ENCODE data around the gene RBM33. TPM values are rescaled to one million over a fixed set of nuclear protein-coding genes. Genes with fewer than 3 reads are reported as not detected.

The RBM33 gene
- total and polyA plus RNA-seq, 9 of the 15 experiments (the other 6 are each of a cell fraction or from before 2014, with no cell fraction given), result 4.4 to 80.7 (median 27.3) TPM

- no peak for TF ChIP-seq MITF (IDR thresholded peaks at IDR 0.05)
Measured at GRCh38 chr7:155721056-155721455, 76.6 kb downstream of the RBM33 start (continued).

GRCh38 chr7:155722118-155722517 is 77.7 kb downstream of the RBM33 start:
- Histone ChIP-seq H3K27me3 (ENCODE audit: control insufficient read depth in 2 of 2, insufficient read depth in 2 of 2, low read length in 2 of 2) (no peaks in the 10 kb centered on the region), H2AFZ (ENCODE audit: low read depth, low read length) (no peak overlapping the region), H3K9ac (ENCODE audit: insufficient read depth in 1 of 2, low read depth in 2 of 2, low read length in 2 of 2) (no peak overlapping the region), H3K4me3 (no peak overlapping the region), H4K20me1 (replicated peaks; ENCODE audit: control insufficient read depth, insufficient read depth, low read length) (no peaks in the 10 kb centered on the region; the same call in 1 of the 2 replicates), H3K79me2 (ENCODE audit: control insufficient read depth, insufficient read depth, low read length) (peaks cover 69% of the 10 kb centered on the region), H3K9me3 (replicated peaks; ENCODE audit: control insufficient read depth, insufficient read depth, low read depth, low read length) (no peaks in the 10 kb centered on the region), H3K4me2 (ENCODE audit: insufficient read depth, low read length) (no peak overlapping the region), H3K4me1 (replicated peaks in 1 of 2; ENCODE audit: control insufficient read depth in 2 of 2, insufficient read depth in 2 of 2, low read length in 2 of 2) (peaks cover 1% of the 10 kb centered on the region in 2 experiments; a peak in 2 of 5 replicates), H3K9me1 (ENCODE audit: control insufficient read depth, insufficient read depth, low read length) (no peaks in the 10 kb centered on the region), H3K27ac (ENCODE audit: extremely low read depth, low read depth, low read length) (no peak overlapping the region), H3K36me3 (ENCODE audit: control insufficient read depth, insufficient read depth, low read length) (peaks cover 81% of the 10 kb centered on the region)
- in situ Hi-C loops (cut with MboI), result no loop called here
- BruUV-seq (replicated peaks), result no TSS peak
- ATAC-seq, result peak; percentile 45; the same call in 1 of the 3 replicates
- TF ChIP-seq GABPA (tag; conservative IDR thresholded peaks at IDR 0.05; ENCODE audit: low read depth) (no peak), TAL1 (IDR thresholded peaks at IDR 0.05) (no peak)
- FAIRE-seq, result peak; percentile 49
- DNase-seq (ENCODE audit: extremely low read depth in 1 of 4, low spot score in 3 of 4), result no peak
- WGBS (ENCODE audit: insufficient coverage, low coverage, missing lambda C conversion rate), result 96% methylated on average over 2 of the region's 2 CpGs
- intact Hi-C loops (cut with micrococcal nuclease), result loop anchor here (5.0 kb wide), 1 partner anchor 125 kb away; no protein-coding TSS in a partner anchor
- CTCF ChIA-PET (ENCODE audit: low intra/inter-chr PET ratio), result no interaction called here
- POLR2A ChIA-PET, result interaction anchor here (1.5 kb wide), 2 partner anchors 8 to 78 kb away, joined by 3 read pairs; partner anchors contain the start of gene RBM33

All from K562 (cell line).